Stimulated activated CD4-positive, alpha-beta T cell treated with anti-CD3 and anti-CD28 coated beads, TNF-alpha, amount 100 ng/mL, for 1 hour (primary cell): Measurements from ENCODE around the gene CSNK1G1.
"Not testable (repeated sequence)": the region's sequence is repeated elsewhere in the genome, so short reads cannot be mapped to it uniquely, and the experiment has no call there.

ENCODE experiments used
- DNase-seq, 3 donors: peaks; one replicate each; pipeline ENCODE4 v3.0.0-alpha.2; 2020; ENCODE audit warnings: low read depth in 3 of 3, low spot score in 1 of 3

CSNK1G1 gene

DNA sequence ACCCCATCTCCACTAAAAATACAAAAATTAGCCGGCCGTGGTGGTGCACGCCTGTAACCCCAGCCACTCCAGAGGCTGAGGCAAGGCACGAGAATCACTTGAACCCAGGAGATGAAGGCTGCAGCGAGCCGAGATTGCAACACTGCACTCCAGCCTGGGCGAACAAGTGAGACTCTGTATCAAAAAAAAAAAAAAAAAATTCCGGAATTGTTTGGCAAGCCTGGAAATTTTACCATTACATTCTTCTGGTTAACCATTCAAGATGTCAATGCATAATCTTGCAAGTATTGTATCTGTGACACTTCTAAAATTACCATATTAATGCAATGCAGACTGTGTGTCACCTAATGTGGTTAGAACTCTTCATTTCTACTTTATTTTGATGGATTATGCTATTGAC lies 67.0 kb downstream of the CSNK1G1 start:
- DNase-seq = no peak

DNA sequence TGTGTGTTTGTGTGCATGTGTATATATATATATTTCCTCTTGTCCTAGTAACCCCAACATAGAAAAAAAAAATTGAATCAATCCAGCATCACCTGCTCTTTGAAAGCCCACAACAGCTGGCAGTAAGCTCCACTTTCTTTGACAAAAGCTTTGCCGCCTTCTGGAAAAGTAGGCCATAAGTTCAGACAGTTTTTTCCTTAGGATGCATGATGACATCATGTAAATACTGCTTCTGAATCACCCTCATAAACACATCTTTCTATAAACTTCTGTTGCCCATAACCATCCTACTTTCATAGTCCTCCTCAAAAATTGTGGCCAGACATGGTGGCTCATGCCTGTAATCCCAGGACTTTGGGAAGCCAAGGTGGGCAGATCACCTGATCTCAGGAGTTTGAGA lies 67.4 kb downstream of the CSNK1G1 start:
- DNase-seq = no peak

DNA sequence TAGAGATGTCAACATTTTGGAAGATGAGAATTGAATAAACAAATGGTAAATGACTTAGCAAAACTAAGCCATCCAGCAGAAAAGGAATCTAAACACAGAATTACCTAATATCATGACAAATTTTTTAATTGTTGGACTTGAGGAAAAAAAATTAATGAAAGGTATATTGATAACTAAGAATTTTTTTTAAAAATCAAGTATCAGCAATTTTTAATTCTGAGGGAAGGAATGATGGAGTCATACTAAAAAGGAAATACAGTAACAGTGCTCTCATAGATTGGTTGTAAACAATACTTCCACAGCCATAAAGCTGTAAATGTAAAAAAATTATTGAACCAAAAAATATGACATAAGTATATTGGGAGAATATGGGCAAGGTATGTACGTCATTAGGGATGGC lies 68.0 kb downstream of the CSNK1G1 start:
- no peak for DNase-seq

DNA sequence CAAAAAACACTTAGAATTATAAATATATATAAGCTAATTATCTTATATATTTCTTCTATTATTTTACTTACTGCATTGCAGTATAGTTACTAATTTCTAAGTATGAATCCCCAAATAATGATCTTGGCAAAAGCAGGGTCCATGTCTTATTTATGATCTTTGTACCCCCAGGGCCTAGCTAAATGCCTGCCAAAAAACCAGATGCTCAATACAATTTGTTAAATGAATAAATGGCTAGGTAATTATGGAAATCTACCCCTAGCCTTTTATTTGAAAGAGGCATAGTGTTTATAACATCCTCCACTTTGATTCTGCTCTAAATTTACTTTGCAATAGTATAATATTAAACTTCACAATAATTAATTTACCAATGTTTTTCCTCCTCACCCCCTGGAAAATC lies 69.5 kb downstream of the CSNK1G1 start:
- no peak for DNase-seq

DNA sequence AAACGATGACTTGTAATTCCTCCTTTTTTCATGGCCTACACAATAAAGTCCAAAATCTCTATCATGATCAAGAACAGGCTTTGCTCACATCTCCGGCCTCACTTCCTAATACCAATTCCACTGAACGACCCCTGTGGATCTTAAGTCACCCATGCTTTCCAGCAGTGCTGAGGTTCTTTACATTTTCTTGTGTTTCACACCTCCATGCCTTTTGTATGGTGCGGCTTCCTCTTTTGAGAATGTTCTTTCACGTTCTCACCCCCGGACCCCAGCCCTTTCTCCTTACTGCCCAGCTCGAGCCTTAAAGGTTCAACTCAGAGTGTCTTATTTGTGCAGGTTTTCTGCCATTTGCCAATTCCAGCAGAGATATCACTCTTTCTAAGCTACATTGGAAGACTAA lies 70.1 kb downstream of the CSNK1G1 start:
- DNase-seq = no peak

DNA sequence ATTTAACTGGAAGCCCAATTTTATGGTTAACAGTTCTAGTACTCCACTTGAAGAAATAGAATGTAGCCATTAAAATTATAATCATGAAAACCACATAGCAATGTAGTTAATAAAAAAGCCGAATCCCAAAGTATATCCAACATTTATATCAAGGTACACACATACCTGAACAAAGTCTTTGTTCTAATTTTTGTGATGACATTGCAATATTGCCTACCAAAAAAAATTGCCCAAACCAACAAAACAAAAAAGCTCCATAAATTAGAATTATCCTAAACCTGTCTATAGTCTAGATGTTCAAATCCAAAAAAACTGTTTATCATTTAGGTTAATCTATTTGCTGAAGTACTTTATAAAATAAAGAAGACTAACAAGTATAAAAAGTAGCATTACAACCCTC lies 70.8 kb downstream of the CSNK1G1 start:
- DNase-seq = no peak

DNA sequence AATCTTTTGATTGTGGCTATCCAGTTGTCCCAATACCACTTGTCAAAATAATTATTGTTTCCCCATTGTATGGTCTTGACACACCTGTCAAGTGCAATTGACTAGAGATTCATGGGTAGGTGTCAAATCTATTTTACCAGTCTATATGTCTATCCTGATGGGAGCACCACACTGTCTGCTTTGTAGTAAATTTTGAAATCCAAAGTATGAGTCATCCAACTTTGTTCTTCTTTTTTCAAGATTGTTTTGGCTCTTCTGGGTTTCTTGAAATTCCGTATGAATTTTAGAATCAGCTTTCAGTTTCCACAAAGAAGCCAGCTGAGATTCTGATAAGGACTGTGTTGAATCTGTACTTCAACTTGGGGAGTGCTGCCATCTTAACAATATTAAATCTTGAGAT lies 71.9 kb downstream of the CSNK1G1 start:
- DNase-seq = no peak

DNA sequence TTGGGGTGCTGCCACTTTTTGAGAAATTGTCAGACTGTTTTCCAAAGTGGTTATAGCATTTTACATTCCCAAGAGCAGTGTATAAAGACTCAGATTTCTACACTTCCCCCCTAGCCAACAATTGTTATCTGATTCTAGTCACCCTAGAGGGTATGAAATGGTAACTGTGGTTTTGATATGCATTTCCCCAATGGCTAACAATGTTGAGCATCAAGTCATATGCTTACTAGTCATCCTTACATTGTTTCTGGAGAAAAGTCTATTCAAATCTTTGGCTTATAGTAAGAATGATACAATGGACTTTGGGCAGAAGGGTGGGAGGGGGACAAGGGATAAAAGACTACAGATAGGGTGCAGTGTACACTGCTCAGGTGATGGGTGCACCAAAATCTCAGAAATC lies 73.3 kb downstream of the CSNK1G1 start:
- no peak for DNase-seq

DNA sequence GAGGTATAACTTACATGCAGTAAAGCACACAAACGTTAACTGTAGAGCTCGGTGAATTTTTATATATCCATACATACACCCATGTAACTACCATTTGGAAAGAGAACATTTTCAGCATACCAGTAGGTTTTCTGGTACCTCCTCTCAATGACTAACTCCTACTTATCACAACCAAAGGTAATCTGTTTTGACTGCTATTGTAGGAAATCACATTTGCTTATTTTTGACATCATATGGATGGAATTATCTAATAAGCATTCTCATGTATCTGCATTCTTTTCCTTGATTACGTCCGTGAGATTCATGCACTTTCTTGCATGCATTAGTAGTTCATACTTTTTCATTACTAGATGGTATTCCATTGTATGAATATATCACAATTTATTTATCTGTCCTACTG lies 76.8 kb downstream of the CSNK1G1 start:
- DNase-seq = no peak

DNA sequence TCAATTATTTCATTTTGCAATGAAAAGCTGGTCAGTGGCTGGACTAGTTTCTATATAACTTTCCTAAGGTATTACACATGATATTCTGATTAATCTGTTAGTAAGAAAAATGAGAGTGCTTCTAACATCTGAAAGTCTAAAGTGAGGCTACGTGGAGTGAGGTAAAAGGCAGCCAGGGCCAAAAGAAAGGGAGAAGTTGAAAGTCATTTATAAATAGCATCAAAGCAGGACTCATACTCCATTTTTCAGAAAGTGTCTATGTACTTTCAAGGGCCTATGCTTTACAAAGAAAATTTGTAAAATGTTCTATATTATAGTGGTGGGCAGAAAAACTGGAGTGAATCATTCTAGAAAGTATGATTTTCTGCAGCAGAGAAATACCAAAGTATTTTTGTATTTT lies 80.0 kb downstream of the CSNK1G1 start:
- no peak for DNase-seq

DNA sequence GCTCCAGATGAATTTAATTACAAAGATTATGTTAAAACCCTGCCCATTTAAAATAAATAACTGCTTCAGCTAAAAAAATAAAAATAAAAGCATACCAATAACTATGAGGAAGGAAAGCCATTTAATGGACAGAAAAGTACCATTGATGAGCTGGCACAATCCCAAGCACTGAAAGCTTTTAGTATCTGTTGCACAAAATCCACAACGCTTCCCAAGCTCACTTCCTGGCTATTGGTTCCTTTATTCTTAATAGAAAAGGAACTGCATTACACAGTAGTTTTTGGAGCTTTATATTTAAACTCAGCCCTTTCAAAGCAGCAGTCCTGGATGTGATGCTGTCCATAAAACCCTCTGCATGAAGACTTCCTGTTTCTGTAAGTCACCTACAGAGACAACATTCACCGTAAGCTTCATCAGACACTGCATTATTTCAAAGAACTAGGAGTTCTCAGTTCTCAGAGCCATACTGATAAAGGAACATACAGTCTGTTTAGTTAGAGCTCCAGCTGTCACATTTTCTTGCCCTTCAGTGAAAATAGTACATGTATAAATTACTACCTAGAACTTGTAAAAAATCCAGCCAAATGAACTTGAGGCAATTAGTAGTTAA lies 81.5 kb downstream of the CSNK1G1 start:
- no peak for DNase-seq

DNA sequence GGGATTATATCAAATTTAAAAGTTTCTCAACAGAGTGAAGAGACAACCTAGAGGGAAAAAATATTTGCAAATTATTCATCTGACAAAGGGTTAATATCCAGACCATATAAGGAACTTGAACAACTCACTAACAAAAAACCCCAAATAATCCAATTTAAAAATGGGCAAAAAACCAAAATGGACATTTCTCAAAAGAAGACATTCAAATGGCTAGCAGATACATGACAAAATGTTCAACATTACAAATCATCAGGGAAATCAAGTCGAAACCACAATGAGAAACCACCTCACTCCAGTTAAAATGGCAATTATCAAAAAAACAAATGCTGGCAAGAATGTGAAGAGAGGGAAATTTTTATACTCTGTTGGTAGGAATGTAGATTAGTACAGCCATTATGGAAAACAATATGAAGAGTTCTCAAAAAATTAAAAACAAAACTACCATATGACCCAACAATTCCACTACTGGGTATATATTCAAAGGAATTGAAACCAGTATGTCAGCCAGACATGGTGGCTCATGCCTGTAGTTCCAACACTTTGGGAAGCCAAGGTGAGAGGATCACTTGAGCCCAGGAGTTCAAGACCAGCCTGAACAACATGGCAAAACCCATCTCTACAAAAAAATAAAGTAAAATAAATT lies 88.5 kb downstream of the CSNK1G1 start:
- DNase-seq = no peak

DNA sequence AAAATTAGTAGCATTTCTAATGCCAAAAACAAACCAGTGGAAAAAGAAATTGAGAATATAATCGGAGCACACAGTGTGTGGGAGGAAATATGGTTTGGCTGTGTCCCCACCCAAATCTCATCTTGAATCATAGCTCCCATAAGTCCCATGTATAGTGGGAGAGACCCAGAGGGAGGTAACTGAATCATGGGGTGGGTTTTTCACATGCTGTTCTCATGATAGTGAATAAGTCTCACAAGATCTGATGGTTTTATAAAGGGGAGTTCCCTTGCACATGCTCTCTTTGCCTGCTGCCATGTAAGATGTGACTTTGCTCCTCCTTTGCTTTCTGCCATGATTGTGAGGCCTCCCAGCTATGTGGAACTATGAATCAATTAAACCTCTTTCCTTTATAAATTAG lies 90.8 kb downstream of the CSNK1G1 start:
- not testable (repeated sequence) for DNase-seq

DNA sequence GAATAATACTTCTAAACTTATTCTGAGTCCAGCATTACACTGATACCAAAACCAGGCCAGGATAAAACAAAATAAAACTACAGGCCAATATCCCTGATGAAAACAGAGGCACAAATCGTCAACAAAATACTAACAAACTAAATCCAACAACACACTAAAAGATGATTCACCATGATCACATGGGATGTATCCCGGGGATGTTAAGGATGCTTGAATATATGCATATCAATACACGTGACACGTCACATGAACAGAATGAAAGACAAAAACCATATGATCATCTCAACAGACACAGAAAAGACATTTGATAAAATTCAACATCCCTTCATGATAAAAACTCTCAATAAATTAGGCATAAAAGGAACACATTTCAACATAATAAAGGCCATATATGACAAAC lies 91.5 kb downstream of the CSNK1G1 start:
- no peak for DNase-seq

DNA sequence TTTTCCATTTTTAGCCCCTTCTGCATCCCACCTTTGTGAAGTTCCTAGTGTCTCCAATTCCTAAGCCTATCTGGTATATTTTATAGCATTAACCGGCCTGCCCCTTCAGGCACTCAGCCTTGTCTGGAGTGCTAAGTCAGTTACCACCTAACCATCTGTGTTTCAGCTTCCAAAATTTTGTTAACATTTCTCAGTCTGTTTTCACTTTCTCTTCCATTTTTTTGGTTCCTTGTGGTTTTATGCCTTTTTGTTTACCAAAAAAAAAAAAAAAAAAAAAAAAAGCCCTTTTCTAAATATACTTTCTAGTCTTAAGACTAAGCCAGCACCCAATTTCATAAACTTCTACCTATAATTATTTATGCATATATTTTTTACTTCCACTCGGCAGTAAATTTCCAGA lies 92.4 kb downstream of the CSNK1G1 start:
- DNase-seq = no peak

DNA sequence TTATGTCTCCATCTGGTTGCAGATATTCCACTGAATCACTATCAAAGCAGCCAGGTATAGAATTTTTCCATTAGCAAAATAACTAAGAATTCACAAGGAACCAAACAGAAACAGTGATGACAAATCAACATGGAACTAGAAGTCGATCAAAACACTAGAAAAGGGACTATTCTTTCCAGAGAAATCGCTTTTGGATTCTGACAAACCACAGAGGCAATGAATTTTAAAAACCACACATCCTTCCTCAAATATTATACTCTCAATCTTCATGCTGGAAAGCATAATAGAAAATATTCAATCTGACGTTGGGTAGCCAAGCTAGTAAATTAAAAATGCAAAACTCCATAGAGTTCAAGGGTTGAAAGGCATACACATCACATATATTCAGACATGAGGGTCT lies 99.9 kb downstream of the CSNK1G1 start:
- no peak for DNase-seq

DNA sequence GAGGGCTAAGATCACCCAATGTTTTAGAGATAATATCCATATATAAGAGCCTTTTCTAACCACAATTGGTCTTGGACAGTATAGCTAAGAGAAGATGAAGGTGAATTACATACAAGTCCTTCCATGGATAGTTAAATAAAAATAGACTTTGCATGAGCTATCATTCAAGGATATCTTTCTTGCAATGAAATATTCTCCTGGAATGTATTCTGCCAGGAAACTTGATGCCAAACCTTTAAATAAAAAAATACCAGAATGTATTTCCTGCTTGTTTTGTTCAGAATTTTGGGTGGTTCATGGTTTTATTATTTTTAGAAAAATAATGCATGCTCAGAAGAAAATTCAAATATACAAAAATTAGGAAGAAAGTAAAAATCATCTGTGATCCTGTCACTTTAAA lies 104.3 kb downstream of the CSNK1G1 start:
- no peak for DNase-seq

DNA sequence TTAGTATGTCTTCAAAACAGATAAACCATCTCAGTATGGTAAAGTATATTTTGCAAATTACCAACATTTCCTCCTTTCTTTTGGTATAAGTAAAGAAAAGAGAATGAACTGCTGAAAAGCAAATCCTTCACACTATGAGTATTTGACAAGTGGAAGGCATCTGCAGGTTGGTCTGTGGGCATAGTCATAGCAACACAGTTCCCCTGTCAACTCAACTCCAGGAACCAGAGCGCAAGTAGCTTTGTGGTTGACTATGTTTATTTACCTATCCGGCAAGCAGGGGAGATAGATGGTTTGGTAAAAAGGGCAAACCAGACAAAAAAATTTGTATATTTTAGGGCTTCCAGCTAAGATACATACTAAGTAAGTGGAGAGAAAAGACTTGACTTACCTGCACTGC lies 104.9 kb downstream of the CSNK1G1 start:
- no peak for DNase-seq

DNA sequence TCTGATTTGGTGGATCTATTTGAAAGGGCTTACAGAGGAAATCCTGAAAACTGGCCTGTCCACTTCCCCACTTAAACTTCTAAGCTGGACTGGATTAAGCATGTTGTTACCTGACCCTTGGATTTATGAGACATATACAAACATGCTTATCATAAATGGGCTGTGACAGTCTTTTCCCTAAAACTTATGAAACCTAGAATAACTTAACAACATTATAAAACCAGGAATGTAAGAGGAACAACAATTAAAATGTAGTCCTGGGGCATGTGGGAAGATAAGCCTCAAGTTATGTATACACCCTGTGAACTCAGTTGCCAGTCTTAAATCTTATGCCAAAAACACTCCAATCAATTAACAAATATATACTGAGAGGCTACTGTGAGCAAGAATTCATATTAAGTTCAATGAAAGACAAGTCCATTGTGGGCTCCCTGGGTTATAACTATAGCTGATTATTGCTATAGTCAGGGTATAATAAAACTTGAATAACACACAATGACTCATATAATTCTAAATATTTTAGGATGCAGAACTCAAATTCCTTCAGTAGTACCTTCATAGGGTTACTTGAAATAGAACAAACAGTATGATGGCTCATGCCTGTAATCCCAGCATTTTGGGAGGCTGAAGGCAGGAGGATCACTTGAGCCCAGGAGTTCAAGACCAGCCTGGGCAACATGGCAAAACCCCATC lies 105.9 kb downstream of the CSNK1G1 start:
- DNase-seq = no peak

DNA sequence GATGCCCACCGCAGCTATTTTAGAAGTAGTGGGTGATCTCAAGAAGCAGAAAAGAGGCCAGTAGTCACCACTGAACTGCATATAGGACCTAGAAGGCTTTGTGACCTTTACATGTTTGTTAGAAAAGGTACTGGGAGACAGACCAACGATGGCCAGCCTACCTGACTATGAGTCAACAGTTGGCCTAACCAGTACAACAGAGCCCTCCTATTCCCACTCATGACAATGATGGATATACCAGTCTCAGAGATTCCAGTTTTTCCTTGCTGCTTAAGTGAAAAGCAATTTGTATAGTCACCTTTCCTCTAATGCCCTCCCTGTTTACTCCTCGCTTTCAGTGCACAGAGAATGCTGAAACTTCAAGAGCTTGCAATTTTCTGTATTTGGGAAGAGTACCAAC lies 106.6 kb downstream of the CSNK1G1 start:
- DNase-seq = no peak

DNA sequence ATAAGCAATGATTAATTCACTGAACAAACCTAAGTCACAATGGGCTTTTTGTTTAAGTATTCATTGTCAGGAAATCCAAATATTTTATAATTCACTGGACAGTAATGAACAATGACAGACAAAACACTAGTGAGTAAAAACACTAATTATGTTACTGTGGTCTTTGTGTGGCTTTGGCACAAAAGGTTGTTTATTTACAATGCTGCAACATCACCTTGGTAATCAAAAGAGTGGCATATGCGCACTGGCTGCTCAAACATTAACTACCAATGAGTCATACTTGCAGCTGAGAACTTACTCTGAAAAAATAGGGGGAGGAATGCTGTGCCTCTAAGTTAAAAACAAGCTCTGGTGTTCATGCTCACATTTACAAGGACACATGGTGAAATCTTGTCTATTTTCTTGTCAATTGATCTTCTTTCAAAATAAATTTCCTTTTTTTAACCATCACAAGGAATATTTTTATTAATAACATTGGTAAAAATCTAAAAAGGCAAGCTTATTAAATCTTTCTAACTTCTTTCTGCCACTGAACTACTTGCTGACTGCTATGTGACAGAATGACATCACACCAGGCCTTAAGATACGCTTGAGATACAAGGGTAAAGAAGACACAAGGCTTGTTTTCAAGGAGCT lies 107.9 kb downstream of the CSNK1G1 start:
- no peak for DNase-seq

DNA sequence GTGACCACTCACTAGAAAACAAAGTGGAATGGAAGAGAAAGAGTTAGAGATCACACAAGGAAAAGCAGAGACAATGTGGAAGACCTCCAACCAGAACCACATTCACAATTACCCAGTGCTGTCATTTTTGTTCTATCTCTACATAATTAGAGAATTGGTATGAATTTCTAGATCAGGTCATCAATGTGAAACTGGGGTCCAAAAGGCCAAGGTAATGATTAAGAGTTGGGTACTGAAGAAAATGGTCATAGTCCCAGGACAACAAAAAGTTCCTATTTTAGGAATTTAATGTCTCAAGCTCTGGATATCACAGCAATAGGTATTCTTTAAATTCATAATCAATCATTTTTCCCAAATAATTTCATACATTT lies 108.5 kb downstream of the CSNK1G1 start:
- DNase-seq = no peak
